ENCODE results near the gene ZNF793.

- TF ChIP-seq CTCF (conservative IDR thresholded peaks at IDR 0.05; ENCODE audit: low read length) (no peak), EZH2phosphoT487 (IDR thresholded peaks at IDR 0.05; ENCODE audit: borderline replicate concordance) (no peak)
Measured at GRCh38 chr19:37470216-37470615, 36.5 kb upstream of the ZNF793 start.
